HCT116 (cell line): ENCODE measurements around the gene FRMPD3.

Experiments used
- ATF3 ChIP-seq: IDR thresholded peaks from 2 replicates; pipeline ENCODE4 v1.6.1; 2012
- CEBPB ChIP-seq: IDR thresholded peaks from 2 replicates; pipeline ENCODE4 v1.6.1; 2012; ENCODE audit warnings: low read depth
- CTCF ChIP-seq, 3 experiments: fragments of 200-600 bp in 1 of 3; sonication (generic) in 1 of 3; IDR thresholded peaks in 2 of 3; conservative IDR thresholded peaks in 1 of 3; 2 replicates each; pipeline ENCODE4 v1.5.1; 2012 to 2017; ENCODE audit warnings: low read depth in 2 of 3, low read length in 2 of 3, antibody characterized with exemption in 1 of 3, borderline replicate concordance in 1 of 3, control low read depth in 1 of 3, mild to moderate bottlenecking in 1 of 3, mixed read lengths in 1 of 3, mixed run types in 1 of 3, moderate library complexity in 1 of 3; ENCODE audit not compliant: insufficient read depth in 1 of 3
- EZH2 ChIP-seq: fragments of 200-600 bp; sonication (generic); IDR thresholded peaks from 2 replicates; pipeline ENCODE4 v1.6.1; 2017; ENCODE audit warnings: antibody characterized with exemption, mixed run types
- EZH2phosphoT487 ChIP-seq: fragments of 200-600 bp; IDR thresholded peaks from 2 replicates; pipeline ENCODE4 v1.6.1; 2018; ENCODE audit warnings: antibody characterized with exemption, borderline replicate concordance
- FOSL1 ChIP-seq: IDR thresholded peaks from 2 replicates; pipeline ENCODE4 v1.6.1; 2012; ENCODE audit warnings: low read depth
- MAX ChIP-seq: IDR thresholded peaks from 2 replicates; pipeline ENCODE4 v1.6.1; 2012
- POLR2A ChIP-seq: IDR thresholded peaks from 2 replicates; pipeline ENCODE4 v1.7.0; 2011; ENCODE audit warnings: borderline replicate concordance; ENCODE audit not compliant: insufficient read depth, insufficient read length; ENCODE audit errors: extremely low read depth
- POLR2AphosphoS5 ChIP-seq: IDR thresholded peaks from 2 replicates; pipeline ENCODE4 v1.6.1; 2011; ENCODE audit warnings: mild to moderate bottlenecking, low read depth, low read length, moderate library complexity
- RAD21 ChIP-seq: IDR thresholded peaks from 2 replicates; pipeline ENCODE4 v1.6.1; 2012; ENCODE audit warnings: low read depth, mild to moderate bottlenecking
- SIN3A ChIP-seq: IDR thresholded peaks from 2 replicates; pipeline ENCODE4 v1.6.1; 2012; ENCODE audit warnings: low read depth
- SP1 ChIP-seq: IDR thresholded peaks from 2 replicates; pipeline ENCODE4 v1.6.1; 2012; ENCODE audit warnings: low read depth

GRCh38 chrX:107496786-107497185, 47.3 kb downstream of the FRMPD3 start:
- no peak for TF ChIP-seq EZH2
- TF ChIP-seq CTCF (IDR thresholded peaks at IDR 0.05 in 2 of 3, conservative IDR thresholded peaks at IDR 0.05 in 1 of 3; ENCODE audit: borderline replicate concordance in 1 of 3, insufficient read depth in 1 of 3, low read depth in 2 of 3, low read length in 2 of 3), result no peak
- TF ChIP-seq POLR2A, result no peak
- no peak for TF ChIP-seq RAD21
- TF ChIP-seq SP1, result no peak
- no peak for TF ChIP-seq EZH2phosphoT487
- no peak for TF ChIP-seq ATF3
- no peak for TF ChIP-seq POLR2AphosphoS5
- TF ChIP-seq FOSL1, result no peak
- no peak for TF ChIP-seq CEBPB
- no peak for TF ChIP-seq SIN3A
- no peak for TF ChIP-seq MAX
